HepG2 (cell line): ENCODE data around the gene RPS6KB2.

Source experiments
- EP300 ChIP-seq, 3 experiments: sonication (generic) in 1 of 3; formaldehyde crosslinking in 1 of 3; IDR thresholded peaks; 2 replicates each; pipeline versions ENCODE4 v1.5.1 to v1.6.1; 2011 to 2020; ENCODE audit warnings: low read depth in 2 of 3, low read length in 2 of 3, borderline replicate concordance in 1 of 3, improper control_type of control experiment in 1 of 3, mild to moderate bottlenecking in 1 of 3, missing genetic modification reagents in 1 of 3, moderate library complexity in 1 of 3
- HOXA7 ChIP-seq: sonication (generic); formaldehyde crosslinking; IDR thresholded peaks from 2 replicates; pipeline ENCODE4 v1.8.1; 2022; ENCODE audit warnings: mild to moderate bottlenecking, missing genetic modification reagents, moderate library complexity
- KDM5A ChIP-seq: fragments of 200-600 bp; sonication (generic); IDR thresholded peaks from 2 replicates; pipeline ENCODE4 v1.7.0; 2018; ENCODE audit warnings: antibody characterized with exemption, mild to moderate bottlenecking, low read length, borderline replicate concordance
- MATR3 ChIP-seq: sonication (generic); formaldehyde crosslinking; IDR thresholded peaks from 2 replicates; pipeline ENCODE4 v1.4.0; 2020; ENCODE audit warnings: missing genetic modification reagents
- MIXL1 ChIP-seq: IDR thresholded peaks from 2 replicates; pipeline ENCODE4 v1.6.1; 2016
- MYNN ChIP-seq: sonication (generic); formaldehyde crosslinking; IDR thresholded peaks from 2 replicates; pipeline ENCODE4 v1.4.0; 2020; ENCODE audit warnings: mild to moderate bottlenecking, low read depth, missing genetic modification reagents
- POLR2A ChIP-seq, 2 experiments: IDR thresholded peaks; 2 replicates each; pipeline ENCODE4 v1.6.1; 2011; ENCODE audit warnings: low read depth in 2 of 2, low read length in 2 of 2, mild to moderate bottlenecking in 1 of 2, moderate library complexity in 1 of 2; ENCODE audit not compliant: insufficient read depth in 1 of 2
- RFX5 ChIP-seq: IDR thresholded peaks from 2 replicates; pipeline ENCODE4 v1.6.1; 2011; ENCODE audit warnings: low read depth, low read length, improper control_type of control experiment
- TSC22D2 ChIP-seq: sonication (generic); formaldehyde crosslinking; IDR thresholded peaks from 2 replicates; pipeline ENCODE4 v1.5.1; 2020; ENCODE audit warnings: missing genetic modification reagents, mild to moderate bottlenecking, borderline replicate concordance
- ZFP1 ChIP-seq: IDR thresholded peaks from 2 replicates; pipeline ENCODE4 v1.6.1; 2016
- ZNF552 ChIP-seq: sonication (generic); formaldehyde crosslinking; IDR thresholded peaks from 2 replicates; pipeline ENCODE4 v1.9.0; 2022; ENCODE audit warnings: missing genetic modification reagents, mild to moderate bottlenecking, borderline replicate concordance
- TF ChIP-seq, protein P1 (sequence below): sonication (generic); formaldehyde crosslinking; IDR thresholded peaks from 2 replicates; pipeline ENCODE4 v1.5.0; 2020; ENCODE audit warnings: mild to moderate bottlenecking, missing genetic modification reagents, moderate library complexity

DNA sequence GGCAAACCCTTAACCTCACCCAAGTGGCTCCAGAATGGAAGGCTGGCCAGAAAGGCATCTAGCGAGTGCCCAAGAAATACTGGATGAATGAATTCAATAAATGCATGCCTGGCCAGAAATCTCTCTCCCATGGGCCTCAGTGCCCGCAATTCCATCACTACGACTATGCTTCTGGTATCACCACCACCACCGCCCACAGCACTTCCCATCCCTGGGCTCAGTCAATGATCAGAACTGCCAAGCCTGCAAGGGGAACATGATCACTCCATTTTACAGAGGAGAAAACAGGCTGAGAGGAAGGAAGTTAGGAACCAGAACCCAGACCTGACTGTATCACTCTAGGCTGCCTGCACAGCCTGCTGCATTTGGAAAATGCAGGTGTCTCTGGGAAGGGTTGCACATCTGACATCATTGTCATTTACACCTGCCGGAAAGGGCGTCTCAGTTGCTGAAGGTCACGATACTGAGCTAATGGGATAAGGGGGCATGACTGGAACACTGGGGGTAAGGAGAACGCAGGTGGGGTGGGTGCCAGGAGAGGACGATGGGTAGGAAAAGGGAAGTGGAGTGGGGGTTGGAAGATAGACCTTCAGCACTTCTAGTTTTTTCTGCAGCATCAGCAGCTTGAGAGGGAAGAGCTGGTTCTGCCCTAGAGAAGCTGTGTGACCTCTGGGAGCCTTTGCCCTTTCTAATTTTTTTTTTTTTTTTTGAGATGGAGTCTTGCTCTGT lies 21.0 kb downstream of the RPS6KB2 start:
- TF ChIP-seq TSC22D2 (CRISPR knock-in tag), result no peak
- no peak for TF ChIP-seq RFX5
- TF ChIP-seq MYNN (CRISPR knock-in tag), result no peak
- TF ChIP-seq ZFP1 (CRISPR knock-in tag), result no peak
- TF ChIP-seq HOXA7 (CRISPR knock-in tag), result no peak
- no peak for TF ChIP-seq ZNF552 (CRISPR knock-in tag)
- no peak for TF ChIP-seq MATR3 (CRISPR knock-in tag)
- TF ChIP-seq POLR2A (IDR thresholded peaks at IDR 0.05; ENCODE audit: insufficient read depth in 1 of 2, low read depth in 2 of 2, low read length in 2 of 2), result no peak
- TF ChIP-seq KDM5A, result no peak
- TF ChIP-seq, protein P1, sequence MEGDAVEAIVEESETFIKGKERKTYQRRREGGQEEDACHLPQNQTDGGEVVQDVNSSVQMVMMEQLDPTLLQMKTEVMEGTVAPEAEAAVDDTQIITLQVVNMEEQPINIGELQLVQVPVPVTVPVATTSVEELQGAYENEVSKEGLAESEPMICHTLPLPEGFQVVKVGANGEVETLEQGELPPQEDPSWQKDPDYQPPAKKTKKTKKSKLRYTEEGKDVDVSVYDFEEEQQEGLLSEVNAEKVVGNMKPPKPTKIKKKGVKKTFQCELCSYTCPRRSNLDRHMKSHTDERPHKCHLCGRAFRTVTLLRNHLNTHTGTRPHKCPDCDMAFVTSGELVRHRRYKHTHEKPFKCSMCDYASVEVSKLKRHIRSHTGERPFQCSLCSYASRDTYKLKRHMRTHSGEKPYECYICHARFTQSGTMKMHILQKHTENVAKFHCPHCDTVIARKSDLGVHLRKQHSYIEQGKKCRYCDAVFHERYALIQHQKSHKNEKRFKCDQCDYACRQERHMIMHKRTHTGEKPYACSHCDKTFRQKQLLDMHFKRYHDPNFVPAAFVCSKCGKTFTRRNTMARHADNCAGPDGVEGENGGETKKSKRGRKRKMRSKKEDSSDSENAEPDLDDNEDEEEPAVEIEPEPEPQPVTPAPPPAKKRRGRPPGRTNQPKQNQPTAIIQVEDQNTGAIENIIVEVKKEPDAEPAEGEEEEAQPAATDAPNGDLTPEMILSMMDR (CRISPR knock-in tag), result no peak
- TF ChIP-seq EP300 (IDR thresholded peaks at IDR 0.05; ENCODE audit: low read depth in 2 of 2, low read length in 2 of 2), result no peak
- TF ChIP-seq EP300 (CRISPR knock-in tag; IDR thresholded peaks at IDR 0.05; ENCODE audit: borderline replicate concordance), result no peak
- TF ChIP-seq MIXL1 (CRISPR knock-in tag), result no peak
